Measurements from ENCODE around the gene TMEM218.
A peak's percentile ranks its signal among the peaks of the same experiment; 100 is the strongest.

Gene TMEM218

GRCh38 chr11:125138966-125139365 is 27.5 kb upstream of the TMEM218 start:
- Histone ChIP-seq H3K4ac (ENCODE audit: low read depth, low read length) (no peak overlapping the region), H4K12ac (ENCODE audit: low read depth, low read length) (no peak overlapping the region), H3K4me2 (ENCODE audit: low read length) (no peak overlapping the region), H2BK5ac (ENCODE audit: low read depth, low read length, poor library complexity) (no peak overlapping the region), H3K4me1 (ENCODE audit: control insufficient read depth in 1 of 2, insufficient read depth in 2 of 2, low read length in 2 of 2) (no peaks in the 10 kb centered on the region), H3K18ac (ENCODE audit: low read length) (no peak overlapping the region), H3K27me3 (ENCODE audit: insufficient read depth, low read length) (peaks cover 4% of the 10 kb centered on the region), H3K4me3 (ENCODE audit: low read depth, low read length) (no peak overlapping the region), H4K8ac (ENCODE audit: low read depth, low read length) (no peak overlapping the region), H2AK5ac (ENCODE audit: low read length) (no peak overlapping the region), H3K79me2 (ENCODE audit: control insufficient read depth, insufficient read depth, low read length, poor library complexity) (no peaks in the 10 kb centered on the region), H3K14ac (ENCODE audit: low read length) (no peak overlapping the region), H4K91ac (ENCODE audit: low read depth, low read length) (no peak overlapping the region), H3K79me1 (ENCODE audit: low read length) (no peaks in the 10 kb centered on the region), H3K27ac (ENCODE audit: low read depth, low read length) (no peak overlapping the region), H2AFZ (ENCODE audit: insufficient read depth, low read length, poor library complexity) (no peak overlapping the region), H3K9me3 (ENCODE audit: insufficient read depth, low read depth, low read length) (peaks cover 2% of the 10 kb centered on the region), H3K23ac (ENCODE audit: low read length) (no peak overlapping the region), H3K36me3 (ENCODE audit: control insufficient read depth in 1 of 2, insufficient read depth in 2 of 2, low read length in 2 of 2) (no peaks in the 10 kb centered on the region), H2BK120ac (ENCODE audit: insufficient read depth, low read length, poor library complexity) (no peak overlapping the region), H3K9ac (ENCODE audit: low read length) (no peak overlapping the region), H2BK12ac (ENCODE audit: low read length) (no peak overlapping the region)
- DNase-seq: no peak
- no CpG with 5 or more reads among the region's 8 CpGs for WGBS (ENCODE audit: extremely low coverage, insufficient coverage, insufficient read length)

DNA sequence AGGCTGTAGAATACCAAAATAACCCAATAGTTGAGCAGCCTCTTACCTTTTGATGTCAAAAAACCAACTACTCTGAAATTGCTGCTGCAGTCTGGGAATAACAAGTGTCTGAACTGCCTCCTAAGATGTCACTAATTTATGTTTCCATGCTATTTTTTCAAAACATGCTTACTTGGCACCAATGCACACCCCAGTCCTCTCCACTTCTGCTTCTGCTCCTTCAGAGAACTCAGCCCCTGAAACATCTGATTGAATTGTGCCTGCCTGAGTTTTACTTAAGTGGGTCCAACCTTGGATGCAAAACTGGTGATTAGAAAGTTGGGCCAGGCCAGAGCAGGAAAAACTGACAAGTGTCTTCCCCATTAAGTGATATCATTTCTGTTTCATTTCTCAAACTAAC is 24.6 kb upstream of the TMEM218 start:
- Histone ChIP-seq H3K79me1 (ENCODE audit: low read length) (no peaks in the 10 kb centered on the region), H4K91ac (ENCODE audit: low read depth, low read length) (no peak overlapping the region), H3K4me2 (ENCODE audit: low read length) (no peak overlapping the region), H2BK12ac (ENCODE audit: low read length) (no peak overlapping the region), H3K4me3 (ENCODE audit: low read depth, low read length) (no peak overlapping the region), H2BK5ac (ENCODE audit: low read depth, low read length, poor library complexity) (no peak overlapping the region), H2AFZ (ENCODE audit: insufficient read depth, low read length, poor library complexity) (no peak overlapping the region), H3K4me1 (ENCODE audit: control insufficient read depth in 1 of 2, insufficient read depth in 2 of 2, low read length in 2 of 2) (no peaks in the 10 kb centered on the region), H3K9me3 (ENCODE audit: insufficient read depth, low read depth, low read length) (peaks cover 2% of the 10 kb centered on the region), H3K9ac (ENCODE audit: low read length) (no peak overlapping the region), H4K12ac (ENCODE audit: low read depth, low read length) (no peak overlapping the region), H3K27ac (ENCODE audit: low read depth, low read length) (no peak overlapping the region), H4K8ac (ENCODE audit: low read depth, low read length) (no peak overlapping the region), H3K36me3 (ENCODE audit: control insufficient read depth in 1 of 2, insufficient read depth in 2 of 2, low read length in 2 of 2) (no peaks in the 10 kb centered on the region), H2AK5ac (ENCODE audit: low read length) (no peak overlapping the region), H2BK120ac (ENCODE audit: insufficient read depth, low read length, poor library complexity) (no peak overlapping the region), H3K27me3 (ENCODE audit: insufficient read depth, low read length) (peaks cover 4% of the 10 kb centered on the region), H3K23ac (ENCODE audit: low read length) (no peak overlapping the region), H3K79me2 (ENCODE audit: control insufficient read depth, insufficient read depth, low read length, poor library complexity) (no peaks in the 10 kb centered on the region), H3K18ac (ENCODE audit: low read length) (no peak overlapping the region), H3K14ac (ENCODE audit: low read length) (no peak overlapping the region), H3K4ac (ENCODE audit: low read depth, low read length) (no peak overlapping the region)
- DNase-seq: no peak

DNA sequence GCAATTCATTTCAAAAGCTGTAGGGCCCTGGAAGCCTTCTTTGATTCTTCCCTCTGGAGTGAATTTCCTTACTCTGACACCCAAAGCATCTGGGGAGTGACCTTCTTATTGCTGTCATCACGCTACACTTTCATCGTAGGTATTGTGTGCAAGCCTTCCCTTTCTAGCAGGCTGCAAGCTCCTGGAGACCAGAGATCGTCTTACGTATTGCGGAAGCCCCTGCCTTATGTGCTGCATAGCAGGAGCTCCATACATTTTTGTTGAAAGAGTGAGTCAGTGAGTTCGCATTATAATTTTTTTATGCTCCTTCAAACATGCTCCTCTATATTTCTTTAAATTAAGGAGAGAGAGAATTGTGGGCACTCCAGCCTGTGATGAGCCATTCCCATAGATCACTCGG is 21.2 kb upstream of the TMEM218 start:
- H3K4me1 ChIP-seq (ENCODE audit: control insufficient read depth in 1 of 2, insufficient read depth in 2 of 2, low read length in 2 of 2): no peaks in the 10 kb centered on the region
- no peaks in the 10 kb centered on the region for H3K79me1 ChIP-seq (ENCODE audit: low read length)
- no peak overlapping the region for H3K4me2 ChIP-seq (ENCODE audit: low read length)
- H2BK5ac ChIP-seq (ENCODE audit: low read depth, low read length, poor library complexity): no peak overlapping the region
- H3K9me3 ChIP-seq (ENCODE audit: insufficient read depth, low read depth, low read length): no peaks in the 10 kb centered on the region
- no peak overlapping the region for H4K8ac ChIP-seq (ENCODE audit: low read depth, low read length)
- H2BK12ac ChIP-seq (ENCODE audit: low read length): no peak overlapping the region
- H2AFZ ChIP-seq (ENCODE audit: insufficient read depth, low read length, poor library complexity): no peak overlapping the region
- H3K23ac ChIP-seq (ENCODE audit: low read length): no peak overlapping the region
- no peak overlapping the region for H4K12ac ChIP-seq (ENCODE audit: low read depth, low read length)
- H3K9ac ChIP-seq (ENCODE audit: low read length): no peak overlapping the region
- no peak overlapping the region for H3K14ac ChIP-seq (ENCODE audit: low read length)
- no peak overlapping the region for H2AK5ac ChIP-seq (ENCODE audit: low read length)
- no CpG with 5 or more reads among the region's 7 CpGs for WGBS (ENCODE audit: extremely low coverage, insufficient coverage, insufficient read length)
- H3K18ac ChIP-seq (ENCODE audit: low read length): no peak overlapping the region
- no peak overlapping the region for H3K4me3 ChIP-seq (ENCODE audit: low read depth, low read length)
- no peaks in the 10 kb centered on the region for H3K36me3 ChIP-seq (ENCODE audit: control insufficient read depth in 1 of 2, insufficient read depth in 2 of 2, low read length in 2 of 2)
- H4K91ac ChIP-seq (ENCODE audit: low read depth, low read length): no peak overlapping the region
- no peak overlapping the region for H3K27ac ChIP-seq (ENCODE audit: low read depth, low read length)
- no peaks in the 10 kb centered on the region for H3K27me3 ChIP-seq (ENCODE audit: insufficient read depth, low read length)
- no peak overlapping the region for H2BK120ac ChIP-seq (ENCODE audit: insufficient read depth, low read length, poor library complexity)
- H3K4ac ChIP-seq (ENCODE audit: low read depth, low read length): no peak overlapping the region
- peak in 1 of 2 donors; percentile 17 for DNase-seq
- no peaks in the 10 kb centered on the region for H3K79me2 ChIP-seq (ENCODE audit: control insufficient read depth, insufficient read depth, low read length, poor library complexity)

GRCh38 chr11:125132071-125132470 is 20.6 kb upstream of the TMEM218 start:
- Histone ChIP-seq H4K8ac (ENCODE audit: low read depth, low read length) (no peak overlapping the region), H3K79me1 (ENCODE audit: low read length) (no peaks in the 10 kb centered on the region), H3K14ac (ENCODE audit: low read length) (no peak overlapping the region), H3K18ac (ENCODE audit: low read length) (no peak overlapping the region), H2AK5ac (ENCODE audit: low read length) (no peak overlapping the region), H4K91ac (ENCODE audit: low read depth, low read length) (no peak overlapping the region), H3K27me3 (ENCODE audit: insufficient read depth, low read length) (no peaks in the 10 kb centered on the region), H2BK5ac (ENCODE audit: low read depth, low read length, poor library complexity) (no peak overlapping the region), H3K27ac (ENCODE audit: low read depth, low read length) (no peak overlapping the region), H3K4ac (ENCODE audit: low read depth, low read length) (no peak overlapping the region), H3K9ac (ENCODE audit: low read length) (no peak overlapping the region), H3K79me2 (ENCODE audit: control insufficient read depth, insufficient read depth, low read length, poor library complexity) (no peaks in the 10 kb centered on the region), H3K9me3 (ENCODE audit: insufficient read depth, low read depth, low read length) (no peaks in the 10 kb centered on the region), H3K23ac (ENCODE audit: low read length) (no peak overlapping the region), H3K4me2 (ENCODE audit: low read length) (no peak overlapping the region), H4K12ac (ENCODE audit: low read depth, low read length) (no peak overlapping the region), H2BK12ac (ENCODE audit: low read length) (no peak overlapping the region), H3K4me1 (ENCODE audit: control insufficient read depth in 1 of 2, insufficient read depth in 2 of 2, low read length in 2 of 2) (no peaks in the 10 kb centered on the region), H3K36me3 (ENCODE audit: control insufficient read depth in 1 of 2, insufficient read depth in 2 of 2, low read length in 2 of 2) (no peaks in the 10 kb centered on the region), H2AFZ (ENCODE audit: insufficient read depth, low read length, poor library complexity) (no peak overlapping the region), H2BK120ac (ENCODE audit: insufficient read depth, low read length, poor library complexity) (no peak overlapping the region), H3K4me3 (ENCODE audit: low read depth, low read length) (no peak overlapping the region)
- WGBS (ENCODE audit: extremely low coverage, insufficient coverage, insufficient read length): no CpG with 5 or more reads among the region's 1 CpG
- DNase-seq: no peak

Data from trophoblast cell (in vitro differentiated cells and primary cell).